Left ventricle myocardium inferior (tissue), 1 donor: ENCODE data around the gene EIF2B1. TPM values are rescaled to one million over a fixed set of nuclear protein-coding genes. Genes with fewer than 3 reads are reported as not detected.

Experiments used
- DNase-seq: peaks from one replicate; pipeline ENCODE4 v3.0.0-alpha.2; 2020
- H3K27ac ChIP-seq: fragments of 200-600 bp; replicated peaks from 2 replicates; pipeline ENCODE4 v1.8.0; 2021
- H3K27me3 ChIP-seq: fragments of 200-600 bp; 2 replicates; pipeline ENCODE4 v1.8.0; 2021; ENCODE audit warnings: low read depth
- H3K36me3 ChIP-seq: fragments of 200-600 bp; 2 replicates; pipeline ENCODE4 v1.8.0; 2021
- H3K4me1 ChIP-seq: fragments of 200-600 bp; 2 replicates; pipeline ENCODE4 v1.8.0; 2021
- H3K4me3 ChIP-seq: fragments of 200-600 bp; 2 replicates; pipeline ENCODE4 v1.8.0; 2021; ENCODE audit warnings: mild to moderate bottlenecking, moderate library complexity
- H3K9me3 ChIP-seq: fragments of 200-600 bp; replicated peaks from 2 replicates; pipeline ENCODE4 v1.8.0; 2021
- intact Hi-C: fragments of 100-400 bp; cut with micrococcal nuclease; formaldehyde crosslinking; loops from one replicate; pipeline ENCODE4 v1.11.0; 2022
- total RNA-seq: library from RNA; stranded (reverse); fragmentation: NEBNext Ultra II Directional; extraction: Animal tissue kit (Norgen Biotek cat#: 25700); gene quantifications from one replicate; pipeline ENCODE4 v1.2.1, GENCODE V29; 2021
- TF ChIP-seq, protein P1 (sequence below): fragments of 200-600 bp; IDR thresholded peaks from 2 replicates; pipeline ENCODE4 v1.8.0; 2021; ENCODE audit warnings: antibody characterized with exemption, mild to moderate bottlenecking, borderline replicate concordance
- donor health status: DM: no; HTN: yes; CAD: no; lungs with severe emphysema.

The EIF2B1 gene
- total RNA-seq, 1 donor from 2014 or later = 27.9 TPM

DNA sequence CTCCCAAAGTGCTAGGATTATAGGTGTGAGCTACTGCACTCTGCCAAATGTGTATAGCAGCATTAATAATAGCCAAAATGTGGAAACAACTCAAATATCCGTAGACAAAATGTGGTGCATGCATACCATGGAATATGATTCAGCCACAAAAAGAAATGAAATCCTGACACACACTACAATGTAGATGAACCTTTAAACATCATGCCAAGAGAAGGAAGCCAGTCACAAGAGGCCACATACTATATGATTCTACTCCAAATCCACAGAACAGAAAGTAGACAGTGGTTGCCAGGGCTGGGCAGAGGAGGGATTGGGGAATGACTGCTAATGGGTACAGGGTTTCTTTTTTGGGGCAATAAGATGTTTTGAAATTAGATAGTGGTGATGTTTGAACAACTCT is 56.9 kb downstream of the EIF2B1 start:
- H3K27ac ChIP-seq = no peak overlapping the region
- TF ChIP-seq, protein P1, sequence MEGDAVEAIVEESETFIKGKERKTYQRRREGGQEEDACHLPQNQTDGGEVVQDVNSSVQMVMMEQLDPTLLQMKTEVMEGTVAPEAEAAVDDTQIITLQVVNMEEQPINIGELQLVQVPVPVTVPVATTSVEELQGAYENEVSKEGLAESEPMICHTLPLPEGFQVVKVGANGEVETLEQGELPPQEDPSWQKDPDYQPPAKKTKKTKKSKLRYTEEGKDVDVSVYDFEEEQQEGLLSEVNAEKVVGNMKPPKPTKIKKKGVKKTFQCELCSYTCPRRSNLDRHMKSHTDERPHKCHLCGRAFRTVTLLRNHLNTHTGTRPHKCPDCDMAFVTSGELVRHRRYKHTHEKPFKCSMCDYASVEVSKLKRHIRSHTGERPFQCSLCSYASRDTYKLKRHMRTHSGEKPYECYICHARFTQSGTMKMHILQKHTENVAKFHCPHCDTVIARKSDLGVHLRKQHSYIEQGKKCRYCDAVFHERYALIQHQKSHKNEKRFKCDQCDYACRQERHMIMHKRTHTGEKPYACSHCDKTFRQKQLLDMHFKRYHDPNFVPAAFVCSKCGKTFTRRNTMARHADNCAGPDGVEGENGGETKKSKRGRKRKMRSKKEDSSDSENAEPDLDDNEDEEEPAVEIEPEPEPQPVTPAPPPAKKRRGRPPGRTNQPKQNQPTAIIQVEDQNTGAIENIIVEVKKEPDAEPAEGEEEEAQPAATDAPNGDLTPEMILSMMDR = no peak
- no peaks in the 10 kb centered on the region for H3K9me3 ChIP-seq
- peaks cover 2% of the 10 kb centered on the region for H3K4me1 ChIP-seq
- intact Hi-C loops = no loop called here
- DNase-seq = no peak
- H3K36me3 ChIP-seq = no peaks in the 10 kb centered on the region
- H3K27me3 ChIP-seq = no peaks in the 10 kb centered on the region
- H3K4me3 ChIP-seq = no peak overlapping the region

DNA sequence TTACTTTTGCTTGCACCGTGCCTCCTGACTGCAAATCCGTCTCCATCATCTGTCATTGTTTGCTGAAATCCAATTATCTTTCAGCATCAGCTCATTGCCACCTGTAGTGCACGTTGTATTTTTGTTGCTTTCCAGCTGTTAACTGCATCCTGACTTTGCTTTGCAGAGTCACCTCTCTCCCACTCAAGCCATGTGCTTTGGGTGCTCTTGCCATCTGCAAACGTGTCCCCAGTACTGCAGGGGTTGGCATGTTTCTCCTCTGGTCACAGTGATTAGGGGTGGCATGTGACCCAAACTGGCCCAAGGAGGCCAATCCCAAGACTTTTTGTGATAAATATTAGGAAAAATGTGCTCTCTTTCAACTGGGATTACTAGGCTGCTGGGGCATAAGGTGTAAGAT is 59.6 kb downstream of the EIF2B1 start:
- H3K4me3 ChIP-seq = no peak overlapping the region
- peaks cover 5% of the 10 kb centered on the region for H3K4me1 ChIP-seq
- TF ChIP-seq, protein P1 = no peak
- H3K36me3 ChIP-seq = no peaks in the 10 kb centered on the region
- no peaks in the 10 kb centered on the region for H3K27me3 ChIP-seq
- DNase-seq = no peak
- H3K9me3 ChIP-seq = no peaks in the 10 kb centered on the region
- intact Hi-C loops = no loop called here
- no peak overlapping the region for H3K27ac ChIP-seq

DNA sequence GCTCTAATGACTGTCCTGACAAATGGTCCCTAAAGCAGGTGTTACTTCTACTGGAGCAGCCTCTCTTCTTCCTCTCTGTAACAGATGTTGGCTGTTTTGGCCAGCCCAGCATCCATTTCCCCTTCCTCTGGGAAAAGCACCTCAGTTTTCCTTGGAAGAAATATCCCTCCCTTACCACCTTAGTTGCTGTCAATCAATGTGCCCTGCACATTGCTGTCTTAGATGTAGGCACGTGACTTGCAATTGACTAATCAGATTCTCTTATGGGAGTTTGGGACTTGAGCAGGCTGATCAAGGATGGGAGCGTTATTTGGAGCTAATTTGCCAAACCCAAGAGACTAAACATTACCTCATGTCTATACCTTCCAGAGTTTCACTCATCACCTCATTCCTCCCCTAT is 61.1 kb downstream of the EIF2B1 start:
- Histone ChIP-seq H3K36me3 (no peaks in the 10 kb centered on the region), H3K27me3 (no peaks in the 10 kb centered on the region), H3K9me3 (no peaks in the 10 kb centered on the region), H3K4me1 (peaks cover 5% of the 10 kb centered on the region), H3K27ac (no peak overlapping the region), H3K4me3 (no peak overlapping the region)
- intact Hi-C loops = no loop called here
- TF ChIP-seq, protein P1 = no peak
- no peak for DNase-seq

DNA sequence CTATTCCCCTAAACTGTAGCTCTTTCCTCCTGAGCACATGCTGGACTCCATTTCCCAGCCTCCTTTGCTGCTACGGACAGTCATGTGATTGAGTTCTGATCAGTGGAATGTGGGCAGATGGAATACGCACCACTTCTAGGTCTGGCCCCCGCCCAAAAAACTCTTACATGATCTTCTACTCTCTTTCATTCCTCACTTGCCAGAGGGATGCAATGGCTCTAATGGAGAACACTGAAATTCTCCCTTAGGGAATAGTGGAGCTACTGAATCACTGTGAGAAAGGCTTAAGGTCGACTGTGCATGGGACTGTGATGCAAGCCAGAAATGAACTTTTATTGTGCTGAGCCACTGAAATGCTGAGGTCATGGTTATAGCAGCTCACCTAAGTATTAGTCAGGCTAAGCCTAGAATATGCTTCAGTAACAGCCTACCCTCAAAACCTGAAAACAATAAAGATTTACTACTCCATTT is 62.1 kb downstream of the EIF2B1 start:
- Histone ChIP-seq H3K4me3 (no peak overlapping the region), H3K4me1 (peaks cover 5% of the 10 kb centered on the region), H3K9me3 (no peaks in the 10 kb centered on the region), H3K27ac (peak overlapping the region; percentile 24), H3K27me3 (no peaks in the 10 kb centered on the region), H3K36me3 (no peaks in the 10 kb centered on the region)
- DNase-seq = peak; percentile 40
- TF ChIP-seq, protein P1 = no peak
- intact Hi-C loops = no loop called here

Other genes with a start within 250 kb of the EIF2B1 start
- 28.5 TPM for gene KMT5A, start 249.6 kb downstream of the EIF2B1 start, total RNA-seq
- gene RILPL2, start 197.0 kb downstream of the EIF2B1 start, total RNA-seq = 2.2 TPM
- 23.0 TPM for gene SNRNP35, start 175.5 kb downstream of the EIF2B1 start, total RNA-seq
- gene RILPL1, start 100.0 kb downstream of the EIF2B1 start, total RNA-seq = 89.7 TPM
- 152 TPM for gene TMED2, start 49.1 kb downstream of the EIF2B1 start, total RNA-seq
- gene DDX55, start 31.6 kb downstream of the EIF2B1 start, total RNA-seq = 5.3 TPM
- 13.9 TPM for gene GTF2H3, start 143 bp upstream of the EIF2B1 start, total RNA-seq
- gene TCTN2, start 37.4 kb upstream of the EIF2B1 start, total RNA-seq = 3.9 TPM
- gene ATP6V0A2, start 78.7 kb upstream of the EIF2B1 start, total RNA-seq = 12.4 TPM
- not detected for gene DNAH10, start 128.6 kb upstream of the EIF2B1 start, total RNA-seq